ENCODE measurements around the gene LMF2. TPM values are rescaled to one million over a fixed set of nuclear protein-coding genes. Genes with fewer than 3 reads are reported as not detected.

The LMF2 gene, protein sequence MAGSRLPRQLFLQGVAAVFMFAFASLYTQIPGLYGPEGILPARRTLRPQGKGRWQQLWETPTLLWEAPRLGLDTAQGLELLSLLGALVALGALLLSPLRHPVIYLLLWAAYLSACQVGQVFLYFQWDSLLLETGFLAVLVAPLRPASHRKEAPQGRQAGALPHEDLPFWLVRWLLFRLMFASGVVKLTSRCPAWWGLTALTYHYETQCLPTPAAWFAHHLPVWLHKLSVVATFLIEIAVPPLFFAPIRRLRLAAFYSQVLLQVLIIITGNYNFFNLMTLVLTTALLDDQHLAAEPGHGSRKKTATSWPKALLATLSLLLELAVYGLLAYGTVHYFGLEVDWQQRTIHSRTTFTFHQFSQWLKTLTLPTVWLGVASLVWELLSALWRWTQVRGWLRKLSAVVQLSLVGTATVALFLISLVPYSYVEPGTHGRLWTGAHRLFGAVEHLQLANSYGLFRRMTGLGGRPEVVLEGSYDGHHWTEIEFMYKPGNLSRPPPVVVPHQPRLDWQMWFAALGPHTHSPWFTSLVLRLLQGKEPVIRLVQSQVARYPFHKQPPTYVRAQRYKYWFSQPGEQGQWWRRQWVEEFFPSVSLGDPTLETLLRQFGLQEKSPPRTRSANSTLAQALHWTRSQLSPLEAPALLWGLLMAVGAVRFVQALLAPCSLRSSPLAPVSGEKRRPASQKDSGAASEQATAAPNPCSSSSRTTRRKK
- total RNA-seq (2012; rRNA removed) (15.6 and 16.8 TPM in 2 replicates), polyA plus RNA-seq (2012; rRNA removed) (82.6 and 103 TPM in 2 replicates), Bru-seq, nascent RNA (percentile 47 among the genes with signal in this experiment), BruChase-seq, experiment 1, labeled RNA remaining after a 6-hour chase (percentile 66 among the genes with signal in this experiment), BruChase-seq, experiment 2, labeled RNA remaining after a 2-hour chase (percentile 57 among the genes with signal in this experiment)
- 39.0 and 77.4 TPM in 2 replicates for polyA plus RNA-seq (2012; cell fraction: cytosol; rRNA removed)
- polyA plus RNA-seq (2012; cell fraction: nucleus; rRNA removed; ENCODE audit: low replicate concordance), result 417 and 1,505 TPM in 2 replicates
- long read RNA-seq, transcript LMF2-202 (14 exons, 2,582 nt), result major isoform, 43 of 143 reads
- long read RNA-seq, partial matches to known transcripts, result 70 of 143 reads
- long read RNA-seq, other reads (novel, unspliced or antisense), result 30 of 143 reads

- Histone ChIP-seq H2AFZ (replicated peaks; ENCODE audit: low read length, poor library complexity) (peak within 1 kb of the TSS; percentile 99), H3K4me2 (ENCODE audit: low read depth, low read length) (peak within 1 kb of the TSS; percentile 95), H3K14ac (replicated peaks; ENCODE audit: low read depth, low read length) (peak within 1 kb of the TSS; percentile 87), H3K27me3 (ENCODE audit: control insufficient read depth, insufficient read depth, low read length) (no peaks in the 10 kb centered on the region), H3K9ac (ENCODE audit: low read depth, low read length) (peak within 1 kb of the TSS; percentile 98), H3K18ac (ENCODE audit: low read depth, low read length) (peak within 1 kb of the TSS; percentile 81; the same call in 1 of the 2 replicates), H3K4ac (ENCODE audit: low read depth, low read length) (peak within 1 kb of the TSS; percentile 97), H2BK120ac (ENCODE audit: low read depth, low read length) (peak within 1 kb of the TSS; percentile 73), H2BK20ac (ENCODE audit: low read depth, low read length) (no peak within 1 kb of the TSS), H2AK9ac (replicated peaks; ENCODE audit: low read depth, low read length, poor library complexity) (peak within 1 kb of the TSS; percentile 100), H3K4me3 (ENCODE audit: insufficient read depth, low read depth, low read length) (peak within 1 kb of the TSS; percentile 100), H3K56ac (ENCODE audit: extremely low read depth, insufficient read depth, low read length) (peak within 1 kb of the TSS; percentile 81), H2AK5ac (ENCODE audit: low read depth, low read length) (peak within 1 kb of the TSS; percentile 97), H3K4me1 (ENCODE audit: control insufficient read depth, insufficient read depth, low read length) (peaks cover 4% of the 10 kb centered on the region), H4K91ac (ENCODE audit: insufficient read depth, low read depth, low read length) (peak within 1 kb of the TSS; percentile 86), H3K9me1 (ENCODE audit: insufficient read depth, low read length) (peaks cover 4% of the 10 kb centered on the region; the same call in 1 of the 2 replicates), H3K23ac (ENCODE audit: low read depth, low read length) (peak within 1 kb of the TSS; percentile 73), H4K8ac (ENCODE audit: low read depth in 2 of 2, low read length in 2 of 2) (peak within 1 kb of the TSS; percentile 90 to 96), H4K5ac (ENCODE audit: low read depth, low read length) (peak within 1 kb of the TSS; percentile 98), H2BK15ac (ENCODE audit: low read depth, low read length) (peak within 1 kb of the TSS; percentile 0; the same call in 1 of the 3 replicates), H3K79me1 (ENCODE audit: low read depth in 1 of 2, low read length in 2 of 2) (peaks cover 15 to 56% of the 10 kb centered on the region in 2 experiments), H3K36me3 (ENCODE audit: control insufficient read depth, insufficient read depth, low read length) (peaks cover 23% of the 10 kb centered on the region), H3K27ac (ENCODE audit: insufficient read depth, low read length) (peak within 1 kb of the TSS; percentile 95), H4K20me1 (ENCODE audit: insufficient read depth, low read length) (no peaks in the 10 kb centered on the region; the same call in 1 of the 2 replicates), H2BK5ac (ENCODE audit: low read depth, low read length, poor library complexity, severe bottlenecking) (peak within 1 kb of the TSS; percentile 92), H3K9me3 (ENCODE audit: control insufficient read depth, insufficient read depth, low read length) (no peaks in the 10 kb centered on the region)
- no peak for DNase-seq
- POLR2A ChIA-PET (ENCODE audit: unreplicated experiment), result interaction anchor here (0.6 to 0.9 kb wide), 3 partner anchors 14 to 85 kb away, joined by 3 to 4 read pairs (median 3); partner anchors contain the start of gene SCO2
- in situ Hi-C loops (cut with MboI; ENCODE audit: low sequenced_read_pairs) (no loop called here), dilution Hi-C loops (cut with HindIII; ENCODE audit: low sequenced_read_pairs, unreplicated experiment) (no loop called here), intact Hi-C loops (cut with micrococcal nuclease) (no loop called here)
- BruUV-seq (replicated peaks), result no TSS peak
- TF ChIP-seq NFE2L2 (IDR thresholded peaks at IDR 0.05; ENCODE audit: low read depth, low read length), result no peak
- peak; percentile 72; the same call in 1 of the 2 replicates for TF ChIP-seq MXI1 (IDR thresholded peaks at IDR 0.05; ENCODE audit: borderline replicate concordance, low read depth, low read length)
- no peak for TF ChIP-seq BHLHE40 (IDR thresholded peaks at IDR 0.05; ENCODE audit: low read depth, low read length)
- no peak for TF ChIP-seq RCOR1 (IDR thresholded peaks at IDR 0.05; ENCODE audit: insufficient replicate concordance, low read length)
- TF ChIP-seq CEBPB (IDR thresholded peaks at IDR 0.05; ENCODE audit: low read depth, low read length), result no peak
- peak; percentile 31; the same call in 1 of the 2 replicates for TF ChIP-seq MAZ (IDR thresholded peaks at IDR 0.05; ENCODE audit: borderline replicate concordance, low read depth, low read length)
- no peak for TF ChIP-seq SMC3 (IDR thresholded peaks at IDR 0.05; ENCODE audit: low read depth, low read length)
- no peak for TF ChIP-seq RAD21 (IDR thresholded peaks at IDR 0.05; ENCODE audit: low read length)
- TF ChIP-seq POLR2A (IDR thresholded peaks at IDR 0.05; ENCODE audit: low read depth, low read length), result peak; percentile 69
- TF ChIP-seq RFX5 (IDR thresholded peaks at IDR 0.05; ENCODE audit: low read depth, low read length), result no peak
- TF ChIP-seq, protein P1, sequence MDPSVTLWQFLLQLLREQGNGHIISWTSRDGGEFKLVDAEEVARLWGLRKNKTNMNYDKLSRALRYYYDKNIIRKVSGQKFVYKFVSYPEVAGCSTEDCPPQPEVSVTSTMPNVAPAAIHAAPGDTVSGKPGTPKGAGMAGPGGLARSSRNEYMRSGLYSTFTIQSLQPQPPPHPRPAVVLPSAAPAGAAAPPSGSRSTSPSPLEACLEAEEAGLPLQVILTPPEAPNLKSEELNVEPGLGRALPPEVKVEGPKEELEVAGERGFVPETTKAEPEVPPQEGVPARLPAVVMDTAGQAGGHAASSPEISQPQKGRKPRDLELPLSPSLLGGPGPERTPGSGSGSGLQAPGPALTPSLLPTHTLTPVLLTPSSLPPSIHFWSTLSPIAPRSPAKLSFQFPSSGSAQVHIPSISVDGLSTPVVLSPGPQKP (IDR thresholded peaks at IDR 0.05; ENCODE audit: borderline replicate concordance, low read depth, low read length), result no peak
- CTCF ChIA-PET, result interaction anchor here (0.6 to 1.5 kb wide), 3 partner anchors 9 to 56 kb away, joined by 3 to 6 read pairs (median 3); partner anchors contain the start of gene SCO2
- WGBS, 2 experiments (ENCODE audit: extremely low coverage in 2 of 2, insufficient read length in 1 of 2), result 0% methylated on average over 5 of the region's 62 CpGs; no CpG with 5 or more reads in 1 of the 2 experiments
- ATAC-seq (ENCODE audit: low read depth), result peak; percentile 90
Observed at GRCh38 chr22:50507421-50507990, at the start of gene LMF2. Gene LMF2, minus strand, starts transcription at chr22:50507702. Its CDS starts 27 bp downstream, at chr22:50507675.

Data from IMR-90 (cell line).